ENCODE data around the gene SYMPK. TPM values are rescaled to one million over a fixed set of nuclear protein-coding genes. Genes with fewer than 3 reads are reported as not detected.

SYMPK gene
- total and polyA plus RNA-seq, 2 donors from 2014 or later = 61.5 to 77.4 TPM

- no peak overlapping the region for H3K27ac ChIP-seq (ENCODE audit: low read depth in 2 of 2, low read length in 2 of 2)
- no peak overlapping the region for H3K4me3 ChIP-seq (ENCODE audit: low read length in 3 of 3)
- no peak overlapping the region for H3K9ac ChIP-seq (ENCODE audit: low read length in 3 of 3)
Observed at GRCh38 chr19:45866400-45867176, 3.6 kb upstream of the SYMPK start.

DNA sequence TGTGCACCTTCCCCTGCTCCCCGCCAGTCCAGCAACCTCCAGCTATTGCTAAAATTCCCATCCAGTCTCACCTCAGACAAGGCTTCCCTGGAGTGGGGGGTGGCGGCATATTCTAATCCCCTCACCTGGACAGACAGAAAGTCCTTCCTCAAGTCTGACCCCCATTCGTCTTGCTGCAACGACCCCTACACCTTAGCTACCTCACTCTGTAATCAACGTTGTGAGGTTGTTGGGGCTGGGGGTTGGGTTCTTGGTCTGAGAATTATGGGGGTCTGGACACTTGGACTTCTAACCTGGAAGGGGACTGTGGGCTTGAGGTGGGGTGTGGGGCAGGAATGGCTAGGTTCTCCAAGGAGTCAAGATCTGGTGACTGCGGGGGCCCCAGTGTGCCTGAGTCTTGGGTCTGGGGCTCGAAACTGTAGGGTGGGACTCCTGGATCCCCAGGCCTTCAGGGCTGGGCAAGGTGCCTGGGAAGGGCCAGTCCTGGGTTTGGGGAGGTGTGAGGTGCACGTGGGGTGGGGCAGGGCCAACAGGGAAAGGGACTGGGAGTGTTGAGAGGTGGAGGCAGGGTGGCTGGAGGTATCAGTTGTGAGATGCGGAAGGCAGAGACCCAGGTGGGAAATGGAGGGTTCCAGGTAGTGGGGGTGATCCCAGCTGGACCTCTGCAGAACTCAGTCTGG lies 2.5 kb upstream of the SYMPK start:
- FAIRE-seq = no peak
- intact Hi-C loops (cut with DNase I) = no loop called here
- TF ChIP-seq, protein P1, sequence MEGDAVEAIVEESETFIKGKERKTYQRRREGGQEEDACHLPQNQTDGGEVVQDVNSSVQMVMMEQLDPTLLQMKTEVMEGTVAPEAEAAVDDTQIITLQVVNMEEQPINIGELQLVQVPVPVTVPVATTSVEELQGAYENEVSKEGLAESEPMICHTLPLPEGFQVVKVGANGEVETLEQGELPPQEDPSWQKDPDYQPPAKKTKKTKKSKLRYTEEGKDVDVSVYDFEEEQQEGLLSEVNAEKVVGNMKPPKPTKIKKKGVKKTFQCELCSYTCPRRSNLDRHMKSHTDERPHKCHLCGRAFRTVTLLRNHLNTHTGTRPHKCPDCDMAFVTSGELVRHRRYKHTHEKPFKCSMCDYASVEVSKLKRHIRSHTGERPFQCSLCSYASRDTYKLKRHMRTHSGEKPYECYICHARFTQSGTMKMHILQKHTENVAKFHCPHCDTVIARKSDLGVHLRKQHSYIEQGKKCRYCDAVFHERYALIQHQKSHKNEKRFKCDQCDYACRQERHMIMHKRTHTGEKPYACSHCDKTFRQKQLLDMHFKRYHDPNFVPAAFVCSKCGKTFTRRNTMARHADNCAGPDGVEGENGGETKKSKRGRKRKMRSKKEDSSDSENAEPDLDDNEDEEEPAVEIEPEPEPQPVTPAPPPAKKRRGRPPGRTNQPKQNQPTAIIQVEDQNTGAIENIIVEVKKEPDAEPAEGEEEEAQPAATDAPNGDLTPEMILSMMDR (IDR thresholded peaks at IDR 0.05; ENCODE audit: borderline replicate concordance, extremely low read depth, insufficient read depth) = no peak
- H3K27me3 ChIP-seq (ENCODE audit: control insufficient read depth, insufficient read depth, low read length) = peaks cover 16% of the 10 kb centered on the region
- peaks cover 0 to 10% (median 0%) of the 10 kb centered on the region in 3 donors for H3K4me1 ChIP-seq (ENCODE audit: control insufficient read depth in 2 of 3, insufficient read depth in 2 of 3, low read depth in 1 of 3, low read length in 3 of 3)
- no peak overlapping the region for H3K27ac ChIP-seq (ENCODE audit: low read depth in 2 of 2, low read length in 2 of 2)
- DNase-seq = no peak
- no peak overlapping the region for H3K9ac ChIP-seq (ENCODE audit: low read length in 3 of 3)
- H3K36me3 ChIP-seq (ENCODE audit: control insufficient read depth in 2 of 3, insufficient read depth in 3 of 3, low read length in 3 of 3) = no peaks in the 10 kb centered on the region
- H3K4me3 ChIP-seq (ENCODE audit: low read length in 3 of 3) = no peak overlapping the region
- H3K9me3 ChIP-seq (ENCODE audit: control insufficient read depth in 2 of 3, insufficient read depth in 1 of 3, low read length in 3 of 3) = no peaks in the 10 kb centered on the region

More at GRCh38 chr19:45866400-45867176, 3.6 kb upstream of the SYMPK start:
- TF ChIP-seq, protein P1 (IDR thresholded peaks at IDR 0.05; ENCODE audit: borderline replicate concordance, extremely low read depth, insufficient read depth) = no peak
- no peaks in the 10 kb centered on the region for H3K36me3 ChIP-seq (ENCODE audit: control insufficient read depth in 2 of 3, insufficient read depth in 3 of 3, low read length in 3 of 3)
- DNase-seq (no peak), FAIRE-seq (no peak)
- peaks cover 16% of the 10 kb centered on the region for H3K27me3 ChIP-seq (ENCODE audit: control insufficient read depth, insufficient read depth, low read length)
- intact Hi-C loops (cut with DNase I) = no loop called here
- H3K9me3 ChIP-seq (ENCODE audit: control insufficient read depth in 2 of 3, insufficient read depth in 1 of 3, low read length in 3 of 3) = no peaks in the 10 kb centered on the region
- H3K4me1 ChIP-seq (ENCODE audit: control insufficient read depth in 2 of 3, insufficient read depth in 2 of 3, low read depth in 1 of 3, low read length in 3 of 3) = peaks cover 0 to 10% (median 0%) of the 10 kb centered on the region in 3 donors

DNA sequence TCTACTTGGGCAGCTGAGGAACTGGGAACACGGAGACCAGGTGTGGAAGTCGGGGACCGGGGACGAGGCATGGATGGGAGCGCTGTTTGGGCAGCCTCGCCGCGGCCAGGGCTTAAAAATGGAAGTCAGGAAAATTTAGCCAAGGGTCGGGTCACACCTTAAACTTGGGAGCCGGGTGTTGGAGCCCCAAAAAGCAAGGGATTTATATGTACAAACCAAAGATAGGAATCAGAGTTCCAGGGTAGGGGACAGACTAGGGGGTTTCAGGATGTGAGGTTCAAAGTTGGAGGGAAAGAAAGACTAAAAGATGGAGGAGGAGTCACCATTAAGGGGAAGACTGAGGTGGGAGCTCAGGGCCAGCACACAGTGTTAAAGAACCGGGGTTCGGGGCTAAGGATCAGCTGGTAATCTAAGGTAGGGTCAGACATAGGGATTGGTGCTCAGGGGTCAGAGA lies 1.7 kb upstream of the SYMPK start:
- intact Hi-C loops (cut with DNase I) = no loop called here

More for the DNA sequence above, 1.7 kb upstream of the SYMPK start:
- H3K36me3 ChIP-seq (ENCODE audit: control insufficient read depth in 2 of 3, insufficient read depth in 3 of 3, low read length in 3 of 3) = no peaks in the 10 kb centered on the region
- H3K4me1 ChIP-seq (ENCODE audit: control insufficient read depth in 2 of 3, insufficient read depth in 2 of 3, low read depth in 1 of 3, low read length in 3 of 3) = peaks cover 0 to 10% (median 0%) of the 10 kb centered on the region in 3 donors
- peaks cover 16% of the 10 kb centered on the region for H3K27me3 ChIP-seq (ENCODE audit: control insufficient read depth, insufficient read depth, low read length)
- H3K9me3 ChIP-seq (ENCODE audit: control insufficient read depth in 2 of 3, insufficient read depth in 1 of 3, low read length in 3 of 3) = no peaks in the 10 kb centered on the region
- H3K4me3 ChIP-seq (ENCODE audit: low read length in 3 of 3) = no peak overlapping the region
- H3K27ac ChIP-seq (ENCODE audit: low read depth in 2 of 2, low read length in 2 of 2) = no peak overlapping the region
- TF ChIP-seq, protein P1 (IDR thresholded peaks at IDR 0.05; ENCODE audit: borderline replicate concordance, extremely low read depth, insufficient read depth) = no peak
- DNase-seq = no peak
- no peak overlapping the region for H3K9ac ChIP-seq (ENCODE audit: low read length in 3 of 3)
- FAIRE-seq = no peak
